Ovary (tissue), 9 donors: ENCODE results near the gene GNG2. TPM values are rescaled to one million over a fixed set of nuclear protein-coding genes. Genes with fewer than 3 reads are reported as not detected.
A peak's percentile ranks its signal among the peaks of the same experiment; 100 is the strongest.

ENCODE experiments used
- DNase-seq, 5 donors: peaks; one replicate each; pipeline ENCODE4 v3.0.0-alpha.2; 2019 to 2020
- H3K27ac ChIP-seq, 2 donors: fragments of 200-600 bp; one replicate each; pipeline versions ENCODE4 v1.5.1 to v1.8.0; 2019 to 2022
- H3K27me3 ChIP-seq: fragments of 200-600 bp; one replicate; pipeline ENCODE4 v1.8.0; 2022
- H3K36me3 ChIP-seq: fragments of 200-600 bp; sonication (generic); one replicate; pipeline ENCODE4 v1.5.1; 2019
- H3K4me1 ChIP-seq: one replicate; pipeline ENCODE4 v1.8.1; 2013; ENCODE audit warnings: mild to moderate bottlenecking, moderate library complexity; ENCODE audit not compliant: insufficient read depth
- H3K4me3 ChIP-seq: fragments of 200-600 bp; sonication (generic); one replicate; pipeline ENCODE4 v1.5.1; 2017
- H3K9me3 ChIP-seq, 2 donors: fragments of 200-600 bp in 1 of 2; sonication (generic) in 1 of 2; one replicate each; pipeline versions ENCODE4 v1.5.1 to v1.8.1; 2013 to 2019; ENCODE audit warnings: mild to moderate bottlenecking in 1 of 2, moderate library complexity in 1 of 2
- CTCF ChIP-seq, 3 donors: fragments of 450-650 bp in 2 of 3; fragments of 200-600 bp in 1 of 3; IDR thresholded peaks; one replicate each; pipeline versions ENCODE4 v1.5.1 to v1.8.0; 2016 to 2022; ENCODE audit warnings: antibody characterized with exemption in 3 of 3, mild to moderate bottlenecking in 1 of 3
- EP300 ChIP-seq: sonication (generic); formaldehyde crosslinking; IDR thresholded peaks from one replicate; pipeline ENCODE4 v1.6.1; 2017; ENCODE audit warnings: antibody characterized with exemption
- POLR2A ChIP-seq: fragments of 450-650 bp; IDR thresholded peaks from one replicate; pipeline ENCODE4 v1.6.1; 2017; ENCODE audit warnings: antibody characterized with exemption, mild to moderate bottlenecking, moderate library complexity
- WGBS, 3 donors: extraction: QIAGEN DNeasy Blood & Tissue Kit in 1 of 3; methylation state at CpG; one replicate each; pipeline versions ENCODE4 v1.1.5 to v1.1.7; 2013 to 2017; 5-methylcytosine and 5-hydroxymethylcytosine counted together
- intact Hi-C, 4 donors: fragments of 100-400 bp; cut with DNase I; formaldehyde crosslinking; loops; one replicate each; pipeline versions ENCODE4 v1.11.0 to v1.15.1; 2022 to 2023
- polyA plus RNA-seq, 2 donors: library from polyadenylated mRNA; stranded (reverse); fragments of 200-250 nt in 1 of 2; fragments of 350-450 nt in 1 of 2; fragmentation: Illumina TruSeq in 1 of 2; extraction: RNeasy Lipid Tissue Mini Kit (QIAGEN cat#74804) in 1 of 2; gene quantifications; one replicate each; pipeline ENCODE4 v1.2.3, GENCODE V29; 2013 to 2014
- total RNA-seq, 7 donors: library from RNA; depleted of rRNA in 2 of 7; stranded (reverse); fragments of >200 nt in 2 of 7; fragmentation: NEBNext Ultra II Directional in 3 of 7; extraction: Animal tissue kit (Norgen Biotek cat#: 25700) in 3 of 7; gene quantifications; one replicate each; pipeline versions ENCODE4 v1.1.0 to v1.2.4, GENCODE V29; 2016 to 2023
- donor health status: DM: no; HTN: no; CAD: no; lungs with moderate emphysema.
- donor health status: DM: no; HTN: no; CAD: no.
- donor health status: Bipolar disorder and iron deficiency.
- donor health status: DM: yes; HTN: yes; CAD: no.
- donor health status: DM: no; HTN: no; CAD: no.
- donor health status: DM: yes; HTN: yes; CAD: no.

The GNG2 gene
- total and polyA plus RNA-seq, 9 donors = 9.4 to 29.4 (median 11.4) TPM

DNA sequence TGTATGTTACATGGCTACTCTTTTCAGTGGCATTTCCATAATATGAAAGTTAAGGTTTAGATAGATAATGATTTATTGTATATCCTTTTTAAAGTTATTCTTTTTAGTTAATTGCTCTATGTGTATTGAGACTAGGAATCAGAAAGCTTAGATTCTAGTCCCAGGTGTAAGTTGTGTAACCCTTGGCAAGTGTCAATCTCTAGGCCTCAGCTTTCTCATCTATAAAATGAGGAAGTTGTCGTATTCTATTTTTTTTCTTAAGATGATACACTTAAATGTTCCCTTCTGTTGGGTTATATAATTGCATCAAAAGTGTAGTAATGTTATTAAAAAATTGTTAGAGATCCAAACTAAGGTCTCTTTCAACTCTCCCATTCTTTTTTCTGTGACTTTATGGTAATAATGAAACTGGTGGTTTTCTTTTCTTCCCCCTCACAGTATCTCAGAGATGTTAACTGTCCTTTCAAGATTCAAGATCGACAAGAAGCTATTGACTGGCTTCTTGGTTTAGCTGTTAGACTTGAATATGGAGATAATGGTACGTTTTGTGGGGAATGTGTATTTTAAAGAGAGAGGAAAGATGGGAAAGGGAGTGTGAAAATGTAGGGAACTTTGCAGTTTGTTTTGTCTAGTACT is 133.0 kb downstream of the GNG2 start:
- Histone ChIP-seq H3K9me3 (no peaks in the 10 kb centered on the region), H3K36me3 (no peaks in the 10 kb centered on the region), H3K27me3 (no peaks in the 10 kb centered on the region), H3K4me3 (no peak overlapping the region), H3K4me1 (peaks cover 3% of the 10 kb centered on the region), H3K27ac (no peak overlapping the region)
- no peak for DNase-seq
- TF ChIP-seq POLR2A (no peak), CTCF (IDR thresholded peaks at IDR 0.05) (no peak), EP300 (no peak)
- WGBS, 3 donors = 69 to 74% (median 69%) methylated on average over 3 of the region's 3 CpGs
- intact Hi-C loops = loop anchor here in 2 of 4 donors (5.0 kb wide), 3 partner anchors 74 to 319 kb away; partner anchors contain the start of genes NID2 (in 1 of the 2) and PTGER2 (in 1 of the 2)

GRCh38 chr14:51996148-51996746 is 135.8 kb downstream of the GNG2 start:
- DNase-seq = no peak
- intact Hi-C loops = loop anchor here in 2 of 4 donors (5.0 kb wide), 1 partner anchor 136 kb away; no protein-coding TSS in a partner anchor
- H3K27me3 ChIP-seq = no peaks in the 10 kb centered on the region
- WGBS, 3 donors = 45 to 50% (median 48%) methylated on average over 4 of the region's 4 CpGs
- H3K36me3 ChIP-seq = no peaks in the 10 kb centered on the region
- TF ChIP-seq CTCF (IDR thresholded peaks at IDR 0.05) = peak; percentile 45 to 75 (median 55)
- no peak for TF ChIP-seq EP300
- H3K4me3 ChIP-seq = no peak overlapping the region
- H3K27ac ChIP-seq = no peak overlapping the region
- H3K9me3 ChIP-seq = no peaks in the 10 kb centered on the region
- H3K4me1 ChIP-seq = no peaks in the 10 kb centered on the region

DNA sequence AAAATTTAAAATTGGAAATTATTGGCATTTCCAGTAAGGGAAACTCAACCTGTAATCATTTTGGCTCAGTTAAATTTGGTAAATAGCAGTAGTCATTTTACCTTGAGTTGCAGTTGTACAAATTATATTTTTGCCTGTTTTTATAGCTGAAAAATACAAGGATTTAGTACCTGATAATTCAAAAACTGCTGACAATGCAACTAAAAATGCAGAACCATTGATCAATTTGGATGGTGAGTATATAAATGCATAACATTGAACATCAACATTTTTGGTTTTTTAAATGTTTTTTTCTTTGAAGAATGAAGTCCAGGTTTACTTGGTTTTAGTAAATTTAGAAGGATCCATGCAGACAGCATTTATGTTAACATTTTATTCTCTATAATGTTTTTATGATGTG is 137.9 kb downstream of the GNG2 start:
- H3K9me3 ChIP-seq = no peaks in the 10 kb centered on the region
- H3K27ac ChIP-seq = no peak overlapping the region
- no peak for DNase-seq
- H3K27me3 ChIP-seq = no peaks in the 10 kb centered on the region
- no peaks in the 10 kb centered on the region for H3K36me3 ChIP-seq
- TF ChIP-seq POLR2A (no peak), EP300 (no peak), CTCF (IDR thresholded peaks at IDR 0.05) (no peak)
- intact Hi-C loops = loop anchor here in 2 of 4 donors (5.0 kb wide), 1 partner anchor 134 kb away; no protein-coding TSS in a partner anchor
- H3K4me3 ChIP-seq = no peak overlapping the region
- no peaks in the 10 kb centered on the region for H3K4me1 ChIP-seq

DNA sequence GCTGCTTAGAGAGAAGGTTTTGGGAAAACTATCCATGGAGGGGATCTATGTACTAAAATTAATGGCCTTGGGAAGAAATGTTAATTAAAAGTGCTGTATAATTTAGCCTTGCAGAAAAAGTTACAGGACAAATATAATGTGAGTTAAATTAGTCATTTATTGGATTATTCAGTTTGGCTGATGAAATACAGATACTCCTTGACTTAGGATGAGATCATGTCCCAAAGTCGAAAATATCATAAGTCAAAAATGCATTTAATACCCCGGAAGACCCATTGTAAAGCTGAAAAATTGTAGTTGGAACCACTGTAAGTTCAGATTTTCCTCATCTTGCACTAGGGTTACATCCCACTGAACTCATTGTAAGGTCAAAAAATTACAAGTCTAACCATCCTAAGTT is 138.7 kb downstream of the GNG2 start:
- WGBS, 3 donors = 59 to 75% (median 64%) methylated on average over 2 of the region's 2 CpGs
- H3K36me3 ChIP-seq = no peaks in the 10 kb centered on the region
- DNase-seq = no peak
- H3K9me3 ChIP-seq = no peaks in the 10 kb centered on the region
- H3K27me3 ChIP-seq = no peaks in the 10 kb centered on the region
- H3K4me1 ChIP-seq = no peaks in the 10 kb centered on the region
- intact Hi-C loops = loop anchor here in 2 of 4 donors (5.0 kb wide), 1 partner anchor 133 kb away; no protein-coding TSS in a partner anchor
- TF ChIP-seq POLR2A = no peak
- TF ChIP-seq CTCF (IDR thresholded peaks at IDR 0.05) = no peak
- TF ChIP-seq EP300 = no peak
- H3K4me3 ChIP-seq = no peak overlapping the region
- H3K27ac ChIP-seq = no peak overlapping the region
